Upper lobe of right lung (tissue), 1 donor: ENCODE measurements around the gene ATG10. TPM values are rescaled to one million over a fixed set of nuclear protein-coding genes. Genes with fewer than 3 reads are reported as not detected.

Experiments used
- ATAC-seq: fragments of 200-7000 bp; cut with Tn5 transposase; one replicate; pipeline ENCODE4 v1.9.1; 2020; ENCODE audit warnings: mild to moderate bottlenecking, moderate library complexity
- DNase-seq: peaks from one replicate; pipeline ENCODE4 v3.0.0-alpha.2; 2020
- H3K27ac ChIP-seq: fragments of 200-600 bp; one replicate; pipeline ENCODE4 v1.8.0; 2022
- H3K27me3 ChIP-seq: fragments of 200-600 bp; one replicate; pipeline ENCODE4 v1.8.0; 2022; ENCODE audit warnings: mild to moderate bottlenecking
- H3K36me3 ChIP-seq: fragments of 200-600 bp; one replicate; pipeline ENCODE4 v1.8.0; 2022
- H3K4me1 ChIP-seq: fragments of 200-600 bp; one replicate; pipeline ENCODE4 v1.8.0; 2022
- H3K4me3 ChIP-seq: fragments of 200-600 bp; one replicate; pipeline ENCODE4 v1.8.0; 2022; ENCODE audit warnings: mild to moderate bottlenecking
- H3K9me3 ChIP-seq: fragments of 200-600 bp; one replicate; pipeline ENCODE4 v1.8.0; 2022
- CTCF ChIP-seq: fragments of 200-600 bp; IDR thresholded peaks from one replicate; pipeline ENCODE4 v1.8.0; 2022; ENCODE audit warnings: antibody characterized with exemption
- intact Hi-C: fragments of 100-400 bp; cut with DNase I; formaldehyde crosslinking; loops from one replicate; pipeline ENCODE4 v1.11.0; 2022
- total RNA-seq: library from RNA; stranded (reverse); fragmentation: NEBNext Ultra II Directional; extraction: Animal tissue kit (Norgen Biotek cat#: 25700); gene quantifications from one replicate; pipeline ENCODE4 v1.2.1, GENCODE V29; 2021
- donor health status: DM: no; HTN: yes; CAD: no; lungs with severe emphysema.

The ATG10 gene
- total RNA-seq, 1 donor from 2014 or later: 3.7 TPM

DNA sequence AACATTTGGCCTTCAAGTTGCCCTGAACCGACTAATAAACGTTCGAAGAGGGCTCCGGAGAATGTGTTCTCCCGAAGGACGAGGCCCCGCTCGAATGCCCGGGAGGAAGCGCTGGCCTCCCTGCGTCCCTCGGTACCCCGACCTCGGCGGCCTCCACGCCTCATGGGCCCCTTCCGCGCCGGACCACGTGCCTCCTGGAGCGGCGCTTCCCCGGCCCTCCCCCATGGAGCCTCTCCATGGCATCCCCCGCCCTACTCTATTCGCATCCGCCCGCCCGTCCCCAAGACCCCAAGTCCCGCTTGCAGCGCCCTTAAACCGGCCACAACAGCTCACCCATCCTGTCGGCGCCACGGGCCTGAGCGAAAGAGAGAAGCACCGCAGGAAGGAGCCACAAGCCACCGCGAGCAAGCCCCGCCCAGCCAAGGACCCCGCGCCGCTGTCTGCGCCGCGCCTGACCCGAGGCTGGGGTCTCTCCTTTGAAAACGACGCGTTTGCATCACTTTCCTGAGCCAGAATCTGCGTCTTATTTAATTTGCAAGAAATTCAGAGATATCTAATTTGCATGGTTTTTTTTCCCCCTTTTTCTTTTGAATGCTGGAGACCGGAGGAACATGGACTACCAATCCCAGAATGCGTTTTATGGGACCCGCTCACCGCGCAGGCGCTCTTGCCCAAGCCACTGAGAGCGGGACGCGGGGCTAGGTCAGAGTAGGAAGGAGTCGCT, 306.3 kb downstream of the ATG10 start, which contains the start of gene RPS23:
Gene RPS23 (minus strand): TSS at position 368 of the 724 bp plus-strand sequence. CDS start 31 bp downstream, at position 337.
- ATAC-seq (peak; percentile 98), DNase-seq (peak; percentile 95)
- intact Hi-C loops: no loop called here
- Histone ChIP-seq H3K27ac (peak within 1 kb of the TSS; percentile 81), H3K4me3 (peak within 1 kb of the TSS; percentile 77), H3K27me3 (no peaks in the 10 kb centered on the region), H3K4me1 (peaks cover 16% of the 10 kb centered on the region), H3K36me3 (peaks cover 37% of the 10 kb centered on the region), H3K9me3 (no peaks in the 10 kb centered on the region)
- TF ChIP-seq CTCF: no peak

DNA sequence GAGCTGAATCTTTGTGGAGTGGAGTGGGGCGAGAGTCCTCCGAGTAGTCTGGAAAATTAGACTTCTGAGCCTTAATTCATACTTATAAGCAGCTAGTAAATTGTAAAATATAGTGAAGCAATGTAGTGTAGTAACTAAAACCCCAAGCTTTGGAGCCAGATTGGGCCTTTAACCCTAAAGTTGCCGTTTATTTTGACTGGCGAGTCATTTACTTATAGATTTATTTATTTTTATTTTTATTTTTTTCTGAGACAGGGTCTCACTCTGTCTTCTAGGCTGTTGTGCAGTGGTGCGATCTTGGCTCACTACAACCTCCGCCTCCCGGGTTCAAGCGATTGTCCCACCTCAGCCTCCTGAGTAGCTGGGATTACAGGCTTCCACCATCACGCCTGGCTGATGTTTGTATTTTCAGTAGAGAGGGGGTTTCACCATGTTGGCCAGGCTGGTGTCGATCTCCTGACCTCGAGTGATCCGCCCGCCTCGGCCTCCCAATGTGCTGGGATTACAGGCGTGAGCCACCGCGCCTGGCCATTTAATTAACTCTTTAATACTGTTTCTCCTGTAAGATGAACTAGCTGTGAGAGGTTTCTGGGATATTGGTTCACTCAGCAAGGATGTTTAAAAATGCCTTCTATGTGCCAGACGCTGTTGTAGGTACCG, 307.0 kb downstream of the ATG10 start:
- no peak for TF ChIP-seq CTCF
- intact Hi-C loops: no loop called here
- DNase-seq: no peak
- ATAC-seq: no peak
- peaks cover 30% of the 10 kb centered on the region for H3K36me3 ChIP-seq
- H3K4me3 ChIP-seq: peak overlapping the region; percentile 77
- H3K4me1 ChIP-seq: peaks cover 16% of the 10 kb centered on the region
- H3K27ac ChIP-seq: peak overlapping the region; percentile 81
- no peaks in the 10 kb centered on the region for H3K9me3 ChIP-seq
- no peaks in the 10 kb centered on the region for H3K27me3 ChIP-seq

DNA sequence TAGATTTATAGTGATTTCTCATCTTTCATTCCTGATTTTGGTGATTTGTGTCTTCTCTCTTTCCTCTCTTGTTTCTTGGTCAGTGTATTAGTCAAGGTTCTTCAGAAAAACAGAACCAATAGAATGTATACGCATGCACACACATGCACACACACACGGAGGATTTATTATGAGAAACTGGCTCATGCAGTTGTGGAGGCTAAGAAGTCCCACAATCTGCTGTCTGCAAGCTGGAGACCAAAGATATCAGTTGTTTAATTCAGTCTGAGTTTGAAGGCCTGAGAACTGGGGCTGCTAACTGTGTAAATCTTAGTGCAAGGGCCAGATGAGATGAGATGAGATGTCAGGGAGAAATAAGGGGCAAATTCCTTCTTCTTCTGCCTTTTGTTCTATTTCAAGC, 312.1 kb downstream of the ATG10 start:
- no peak for DNase-seq
- intact Hi-C loops: no loop called here
- no peak for ATAC-seq

GRCh38 chr5:82285206-82285605, 313.4 kb downstream of the ATG10 start:
- no peaks in the 10 kb centered on the region for H3K36me3 ChIP-seq
- no peak overlapping the region for H3K27ac ChIP-seq
- no peak for DNase-seq
- H3K9me3 ChIP-seq: no peaks in the 10 kb centered on the region
- H3K4me3 ChIP-seq: no peak overlapping the region
- no peak for ATAC-seq
- H3K27me3 ChIP-seq: no peaks in the 10 kb centered on the region
- no peak for TF ChIP-seq CTCF
- H3K4me1 ChIP-seq: no peaks in the 10 kb centered on the region
- intact Hi-C loops: no loop called here

More for the DNA sequence above, 312.1 kb downstream of the ATG10 start:
- Histone ChIP-seq H3K4me1 (peaks cover 4% of the 10 kb centered on the region), H3K36me3 (no peaks in the 10 kb centered on the region), H3K27me3 (no peaks in the 10 kb centered on the region), H3K4me3 (no peak overlapping the region), H3K9me3 (no peaks in the 10 kb centered on the region), H3K27ac (no peak overlapping the region)
- TF ChIP-seq CTCF: no peak

DNA sequence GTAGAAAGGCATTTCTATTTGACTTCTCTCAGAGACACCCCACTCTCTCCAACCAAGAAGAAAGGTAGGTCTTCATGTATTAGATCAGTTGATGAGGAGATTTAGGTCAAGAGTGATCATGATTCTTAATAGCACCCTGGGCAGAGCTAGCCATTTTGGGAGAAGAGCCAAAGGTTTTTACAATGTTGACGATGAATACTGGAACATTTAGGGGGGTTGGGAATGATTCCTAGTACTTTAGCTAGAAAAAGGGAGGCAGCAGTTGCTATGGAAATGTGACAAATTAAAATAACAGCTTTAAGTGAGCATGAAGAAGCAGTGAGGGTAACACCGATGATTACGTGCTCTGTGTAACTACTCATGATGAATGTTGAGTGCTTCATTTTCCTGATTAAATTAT, 315.8 kb downstream of the ATG10 start:
- H3K27ac ChIP-seq: no peak overlapping the region
- no peak overlapping the region for H3K4me3 ChIP-seq
- intact Hi-C loops: no loop called here
- H3K9me3 ChIP-seq: no peaks in the 10 kb centered on the region
- no peak for TF ChIP-seq CTCF
- no peaks in the 10 kb centered on the region for H3K4me1 ChIP-seq
- no peaks in the 10 kb centered on the region for H3K36me3 ChIP-seq
- no peak for ATAC-seq
- no peak for DNase-seq
- H3K27me3 ChIP-seq: no peaks in the 10 kb centered on the region
